Measurements from ENCODE around the gene EXOC2.
"Not testable (repeated sequence)": the region's sequence is repeated elsewhere in the genome, so short reads cannot be mapped to it uniquely, and the experiment has no call there.

Gene EXOC2

DNA sequence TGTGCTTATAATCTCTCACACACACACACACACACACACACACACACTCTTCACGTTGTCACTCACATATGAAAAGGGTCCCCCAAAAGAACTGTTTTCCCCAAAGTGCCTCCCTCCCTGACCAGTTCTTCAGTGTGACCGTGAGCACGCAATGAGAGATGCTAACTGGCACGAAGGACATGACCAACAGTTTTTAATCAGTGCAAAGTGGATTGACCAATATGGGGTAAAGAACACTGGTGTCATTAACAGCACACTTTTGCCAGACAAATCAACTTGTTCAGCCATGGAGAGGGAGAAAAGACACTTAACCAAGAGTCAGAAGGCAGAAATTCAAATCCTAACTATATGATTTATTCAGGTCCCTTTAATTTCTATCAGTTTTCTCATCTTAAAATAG lies 15.0 kb downstream of the EXOC2 start:
- DNase-seq: no peak

DNA sequence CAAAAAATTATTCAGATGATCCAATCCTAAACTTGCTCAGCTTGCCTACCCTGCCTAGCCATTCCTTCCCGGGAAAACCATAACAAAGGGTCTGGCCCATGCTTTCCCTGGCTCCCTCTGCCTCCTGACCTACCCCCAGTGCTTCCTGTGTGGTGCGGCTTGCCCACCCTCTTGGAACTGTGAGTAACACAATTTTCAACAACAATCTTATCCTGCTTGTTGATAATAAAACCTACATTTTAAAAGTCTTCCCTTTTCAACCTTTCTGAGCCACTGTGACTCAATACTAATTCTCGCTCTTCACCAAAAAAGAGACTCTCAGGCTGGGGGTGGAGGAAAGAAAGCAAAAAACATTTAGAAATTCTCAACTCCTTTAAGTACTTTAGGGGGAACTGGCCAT lies 18.0 kb downstream of the EXOC2 start:
- no peak for DNase-seq

DNA sequence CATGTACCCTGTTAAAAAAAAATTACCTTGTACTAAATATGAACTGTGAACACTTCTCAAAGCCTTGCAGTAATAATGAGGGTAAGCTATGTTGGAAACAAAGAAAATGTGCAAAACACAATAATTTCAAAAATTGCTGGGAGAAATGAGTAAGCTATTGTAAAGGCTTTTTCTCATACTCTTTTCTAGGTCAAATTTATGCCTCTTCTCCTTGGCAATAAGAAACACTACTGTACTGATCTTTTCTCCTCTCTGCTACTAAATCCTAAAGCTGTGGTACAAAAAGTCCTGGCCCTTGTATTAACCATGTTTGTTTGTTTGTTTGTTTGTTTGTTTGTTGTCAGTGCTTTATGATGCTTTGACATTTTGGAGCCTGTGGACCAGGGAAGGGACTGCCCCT lies 18.5 kb downstream of the EXOC2 start:
- DNase-seq: no peak

DNA sequence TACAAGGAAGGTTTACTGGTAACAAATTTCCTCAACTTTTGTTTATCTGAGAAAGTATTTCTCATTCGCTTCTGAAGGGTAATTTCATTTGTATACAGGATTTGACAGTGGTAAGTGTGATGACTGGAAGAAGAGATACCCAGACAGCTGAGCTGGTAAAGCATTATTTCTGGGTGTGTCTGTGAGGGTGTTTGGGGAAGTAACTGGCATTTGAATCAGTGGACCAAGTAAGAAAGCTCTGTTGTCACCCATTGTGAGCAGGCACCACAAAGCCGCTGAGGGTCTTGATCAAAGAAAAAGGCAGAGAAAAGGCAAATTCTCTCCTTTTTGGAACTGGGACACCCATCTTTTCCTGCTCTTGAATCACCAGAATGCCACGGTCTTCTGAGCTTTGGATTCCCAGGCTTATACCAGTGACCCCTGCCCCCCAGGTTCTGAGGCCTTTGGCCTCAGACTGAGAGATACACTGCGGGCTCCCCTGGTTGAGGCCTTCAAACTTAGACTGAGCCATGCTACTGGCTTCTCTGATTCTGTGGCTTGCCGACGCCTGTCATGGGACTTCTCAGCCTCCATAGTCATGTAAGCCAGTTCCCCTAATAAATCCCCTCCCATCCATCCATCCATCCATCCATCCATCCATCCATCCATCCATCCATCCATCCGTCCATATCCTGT lies 25.5 kb downstream of the EXOC2 start:
- DNase-seq: no peak

DNA sequence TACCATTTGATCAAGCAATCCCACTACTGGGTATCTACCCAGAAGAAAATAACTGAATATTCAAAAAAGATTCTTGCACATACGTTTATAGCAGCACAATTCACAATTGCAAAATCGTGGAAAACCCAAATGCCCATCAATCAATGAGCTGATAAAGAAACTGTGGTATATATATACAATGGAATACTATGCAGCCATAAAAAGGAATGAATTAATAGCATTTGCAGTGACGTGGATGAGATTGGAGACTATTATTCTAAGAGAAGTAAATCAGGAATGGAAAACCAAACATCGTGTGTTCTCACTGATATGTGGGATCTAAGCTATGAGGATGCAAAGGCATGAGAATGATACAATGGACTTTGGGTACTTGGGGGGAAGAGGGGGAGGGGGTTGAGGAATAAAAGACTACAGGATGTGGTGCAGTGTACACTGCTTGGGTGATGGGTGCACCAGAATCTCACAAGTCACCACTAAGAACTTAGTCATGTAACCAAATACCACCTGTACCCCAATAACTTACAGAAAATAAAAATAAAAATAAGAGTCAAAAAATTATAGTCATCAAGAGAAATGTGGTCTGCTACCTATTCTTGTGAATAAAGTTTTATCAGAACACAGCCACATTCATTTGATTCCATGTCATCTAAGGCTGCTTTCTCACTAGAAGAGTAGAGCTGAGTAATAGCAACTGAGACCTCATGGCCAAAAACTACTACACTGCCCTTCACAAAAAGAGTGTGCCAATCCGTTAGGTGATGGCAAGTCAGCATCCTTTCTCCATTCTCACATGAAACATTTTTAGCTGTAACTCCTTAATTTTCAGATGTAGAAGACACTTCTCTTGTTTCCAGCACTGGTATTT lies 27.3 kb downstream of the EXOC2 start:
- DNase-seq: no peak

DNA sequence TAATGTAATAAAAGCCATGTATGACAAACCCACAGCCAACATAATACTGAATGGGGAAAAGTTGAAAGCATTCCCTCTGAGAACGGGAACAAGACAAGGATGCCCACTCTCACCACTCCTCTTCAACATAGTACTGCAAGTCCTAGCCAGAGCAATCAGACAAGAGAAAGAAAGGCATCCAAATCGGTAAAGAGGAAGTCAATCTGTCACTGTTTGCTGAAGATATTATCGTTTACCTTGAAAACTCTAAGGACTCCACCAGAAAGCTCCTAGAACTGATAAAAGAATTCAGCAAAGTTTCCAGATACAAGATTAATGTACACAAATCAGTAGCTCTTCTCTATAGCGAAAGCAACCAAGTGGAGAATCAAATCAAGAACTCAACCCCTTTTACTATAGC lies 29.2 kb downstream of the EXOC2 start:
- DNase-seq: not testable (repeated sequence)

DNA sequence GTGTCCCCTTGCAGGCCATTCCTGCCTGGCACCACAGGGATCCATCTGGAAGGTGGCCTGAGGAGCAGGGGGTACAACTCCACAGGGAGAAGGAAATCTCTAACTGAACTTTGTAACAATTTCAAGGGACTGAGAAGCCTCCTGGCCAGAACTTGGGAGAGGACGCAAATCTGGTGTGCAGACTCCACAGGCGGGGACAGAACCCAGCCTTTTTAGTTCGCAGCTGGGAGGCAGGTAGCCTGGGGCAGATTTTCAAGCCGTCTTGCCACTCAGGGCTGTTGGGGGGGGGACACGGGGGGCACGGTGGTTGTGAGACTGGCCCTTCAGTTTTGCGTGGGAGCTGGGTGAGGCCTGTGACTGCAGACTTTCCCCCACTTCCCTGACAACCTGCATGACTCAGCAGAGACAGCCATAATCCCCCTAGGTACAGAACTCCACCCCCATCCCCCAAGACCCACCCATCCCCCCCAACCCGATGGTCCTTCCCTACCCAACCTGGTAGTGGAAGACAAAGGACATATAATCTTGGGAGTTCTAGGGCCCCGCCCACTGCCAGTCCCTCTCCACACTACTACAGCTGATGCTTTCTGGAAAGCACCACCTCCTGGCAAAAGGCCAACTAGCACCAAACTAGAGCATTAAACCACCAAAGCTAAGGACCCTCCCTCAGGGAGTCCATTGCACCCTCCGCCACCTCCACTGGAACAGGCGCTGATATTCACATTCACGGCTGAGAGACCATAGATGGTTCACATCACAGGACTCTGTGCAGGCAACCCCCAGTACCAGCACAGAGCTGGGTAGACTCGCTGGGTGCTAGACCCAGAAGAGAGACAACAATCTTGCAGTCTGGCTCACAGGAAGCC lies 33.0 kb downstream of the EXOC2 start:
- DNase-seq: no peak

DNA sequence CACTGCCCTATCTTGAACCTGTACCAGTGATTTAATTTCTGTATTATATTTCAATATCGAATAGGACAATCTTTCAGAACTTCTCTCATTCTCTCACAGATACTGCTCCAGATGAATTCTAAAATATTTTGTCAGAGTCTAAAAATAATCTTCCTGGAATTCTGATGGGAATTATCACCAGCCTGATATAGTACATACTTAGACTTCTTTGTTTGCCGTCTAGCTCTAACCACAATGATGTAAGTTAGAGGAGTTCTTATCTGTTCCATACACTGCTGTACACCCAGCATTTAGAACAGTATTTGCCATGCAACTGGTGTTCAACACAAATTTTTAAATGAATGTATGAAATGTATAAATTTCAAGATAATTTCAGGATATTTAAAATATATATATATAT lies 34.7 kb downstream of the EXOC2 start:
- DNase-seq: no peak

DNA sequence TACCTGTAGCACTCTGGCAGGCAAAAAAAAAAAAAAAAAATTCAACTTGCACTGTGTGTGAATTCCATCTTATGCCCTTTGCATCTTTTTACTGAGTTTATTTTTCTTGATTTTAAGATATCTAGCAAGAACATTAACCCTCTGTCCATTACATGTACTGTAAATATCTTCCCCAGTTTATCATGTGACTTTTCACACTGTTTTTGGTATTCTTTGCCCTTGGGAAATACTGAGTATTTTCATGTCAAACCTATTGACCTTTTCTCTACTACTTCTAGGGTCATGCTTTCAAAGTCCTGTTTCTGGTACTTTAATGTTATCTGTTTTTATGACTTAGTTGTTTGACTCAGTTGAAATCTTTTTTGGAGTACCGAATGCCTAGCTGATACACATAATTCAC lies 35.2 kb downstream of the EXOC2 start:
- no peak for DNase-seq

DNA sequence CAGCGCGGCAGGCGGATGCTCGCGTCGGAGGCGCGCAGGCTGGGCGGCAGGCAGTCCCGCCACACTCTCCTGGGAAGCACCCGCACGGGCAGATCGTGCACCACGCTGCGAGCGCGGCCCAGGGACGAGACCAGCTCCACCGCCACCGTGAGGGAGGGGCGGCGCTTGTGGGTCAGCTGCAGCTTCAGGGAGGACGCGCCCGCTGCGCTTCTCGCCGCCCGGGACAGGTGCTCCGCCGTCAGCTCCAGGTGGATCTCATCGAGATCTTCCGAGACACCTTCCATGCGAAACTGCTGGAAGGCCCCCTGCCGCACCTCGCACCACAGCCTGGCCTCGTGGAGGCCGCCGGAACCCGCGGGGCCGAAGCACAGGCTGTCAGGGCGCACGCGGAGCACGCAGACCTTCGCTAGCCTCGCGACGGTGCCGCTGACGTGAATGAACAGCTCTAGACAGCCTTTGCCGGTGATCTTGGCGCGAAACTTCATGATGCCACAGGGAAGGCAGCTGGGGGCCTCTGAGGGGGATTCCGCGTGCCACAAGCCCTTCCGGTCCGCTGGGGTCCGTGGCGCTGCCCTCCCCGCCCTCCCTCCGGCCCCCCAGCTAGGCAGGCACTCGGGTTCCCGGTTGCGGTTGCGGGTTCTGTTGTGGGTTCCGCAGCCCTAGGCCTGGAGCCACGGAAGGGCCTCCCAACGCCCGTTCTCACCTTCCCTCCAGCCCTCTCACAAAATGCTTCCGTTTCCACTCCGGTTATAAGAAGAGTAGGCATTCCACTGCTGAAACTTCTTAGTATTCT lies 36.3 kb downstream of the EXOC2 start, which contains the start of gene HUS1B:
Gene HUS1B (minus strand): TSS at position 641 of the 793 bp plus-strand sequence. CDS start 156 bp downstream, at position 485.
- DNase-seq: no peak

DNA sequence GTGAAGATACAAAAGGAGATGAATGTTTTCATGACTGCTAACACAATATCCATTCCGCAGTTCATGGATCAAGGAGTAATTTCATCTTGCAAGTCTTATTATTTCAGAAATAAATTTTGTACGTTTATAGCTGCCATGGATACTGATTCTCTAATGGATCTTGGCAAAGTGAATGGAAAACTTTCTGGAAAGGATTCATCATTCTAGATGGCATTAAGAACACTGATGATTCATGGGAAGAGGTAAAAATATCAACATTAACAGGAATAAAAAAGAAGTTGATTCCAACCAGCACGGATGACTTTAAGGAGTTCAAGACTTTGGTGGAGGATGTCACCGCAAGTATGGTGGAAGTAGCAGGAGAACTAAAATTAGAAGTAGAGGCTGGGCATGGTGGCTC lies 38.8 kb downstream of the EXOC2 start:
- DNase-seq: no peak

DNA sequence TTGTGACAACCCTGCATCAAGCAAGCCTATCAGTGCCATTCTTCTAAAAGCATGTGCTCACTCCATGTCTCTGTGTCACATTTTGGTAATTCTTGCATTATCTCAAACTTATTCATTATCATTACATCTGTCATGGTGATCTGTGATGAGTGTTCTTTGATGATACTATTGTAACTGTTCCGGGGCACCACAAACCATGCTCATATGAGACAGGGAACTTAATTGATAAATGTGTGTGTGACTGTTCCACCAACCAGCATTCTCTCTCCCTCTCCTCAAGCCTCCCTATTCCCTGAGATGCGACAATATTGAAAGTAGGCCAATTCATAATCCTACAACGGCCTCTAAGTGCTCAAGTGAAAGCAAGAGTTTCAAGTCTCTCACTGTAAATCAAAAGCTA lies 40.1 kb downstream of the EXOC2 start:
- DNase-seq: no peak

DNA sequence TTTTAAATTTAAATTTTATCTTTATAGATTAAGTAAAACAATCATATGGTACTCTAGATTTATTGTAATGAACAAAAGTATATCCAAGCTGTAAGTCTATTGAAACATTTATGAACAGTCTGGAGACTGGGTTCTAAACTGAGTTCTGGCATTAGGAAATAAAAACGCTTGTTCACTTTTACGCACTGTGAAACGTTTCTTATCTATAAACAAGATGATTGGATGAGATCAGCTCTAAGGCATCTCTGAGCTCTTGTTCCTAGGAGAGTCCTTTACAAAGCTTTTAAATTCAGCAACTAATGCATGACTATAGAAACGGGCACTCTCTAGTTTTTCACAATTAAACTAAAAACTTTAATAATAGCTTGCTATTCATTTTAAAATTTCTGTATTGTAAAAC lies 42.8 kb downstream of the EXOC2 start:
- DNase-seq: no peak

DNA sequence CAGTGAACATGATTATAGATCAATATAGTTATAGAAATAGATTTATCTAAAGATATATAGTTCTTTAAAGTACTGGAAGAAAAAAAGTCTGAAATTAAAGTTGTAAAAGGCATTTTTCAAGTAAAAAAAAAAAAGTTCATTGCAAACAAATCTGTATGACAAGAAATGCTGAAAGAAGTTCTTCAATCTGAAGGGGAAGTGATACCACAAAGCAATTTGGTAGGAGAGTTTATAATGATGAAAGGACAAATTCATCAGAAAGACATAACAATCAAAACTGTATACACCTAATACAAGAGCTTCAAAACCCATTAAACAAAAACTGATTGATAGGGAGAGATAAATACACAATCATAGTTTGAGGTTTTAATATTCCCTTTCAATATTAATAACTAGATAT lies 50.1 kb downstream of the EXOC2 start:
- no peak for DNase-seq

DNA sequence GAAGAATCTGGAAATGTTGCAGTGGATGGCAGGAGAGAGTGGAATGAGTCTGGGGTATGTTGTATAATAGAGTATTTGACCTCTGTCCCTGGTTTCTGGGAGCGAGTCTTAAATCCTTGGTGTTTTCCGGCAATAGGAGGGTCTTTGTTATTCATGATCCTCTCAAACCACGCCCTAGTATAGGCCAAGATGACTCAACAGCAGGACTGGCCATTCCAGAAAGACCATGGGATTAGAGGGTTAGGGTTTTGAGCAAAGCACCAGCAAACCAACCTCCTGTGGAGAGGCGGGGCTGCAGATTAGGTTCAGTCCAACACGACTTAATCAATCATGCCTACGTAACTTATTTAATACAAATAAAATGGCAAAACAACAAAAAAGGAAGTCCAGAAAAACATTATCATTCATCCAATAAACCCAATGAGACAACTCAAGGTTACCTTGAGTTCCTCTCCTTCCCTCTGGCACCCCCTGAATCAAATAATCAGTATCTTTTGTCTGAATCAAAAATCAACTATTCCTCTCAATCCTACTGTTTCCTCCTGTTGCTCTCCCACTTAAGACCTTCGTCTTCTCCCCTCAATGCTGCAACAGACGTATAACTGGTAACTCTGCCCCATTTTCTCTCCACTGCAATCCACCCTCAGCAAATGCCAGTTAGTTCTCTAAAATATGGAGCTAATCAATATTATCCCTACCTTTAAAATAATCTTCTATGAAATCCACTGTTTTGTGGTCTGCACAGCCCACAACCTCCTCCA lies 51.5 kb downstream of the EXOC2 start:
- DNase-seq: no peak

DNA sequence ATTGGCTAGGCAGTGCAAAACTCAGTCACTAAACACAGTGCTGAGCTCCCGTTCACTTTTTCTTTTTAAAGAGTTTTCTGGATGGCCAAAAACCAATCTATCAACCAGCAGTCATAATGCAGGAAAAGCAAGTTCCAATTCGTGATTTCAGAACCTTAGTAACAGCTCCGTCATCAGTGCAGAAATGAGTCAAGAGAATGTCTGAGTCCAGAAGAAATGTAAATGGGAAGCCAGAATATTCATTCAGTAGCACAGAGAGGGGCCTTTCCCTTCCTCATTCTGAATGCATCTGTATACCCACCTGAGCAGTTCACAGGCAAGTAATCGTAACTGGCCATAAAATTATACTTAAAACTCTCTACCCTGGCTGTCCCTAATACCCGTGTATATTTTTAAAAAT lies 56.5 kb downstream of the EXOC2 start:
- DNase-seq: no peak

DNA sequence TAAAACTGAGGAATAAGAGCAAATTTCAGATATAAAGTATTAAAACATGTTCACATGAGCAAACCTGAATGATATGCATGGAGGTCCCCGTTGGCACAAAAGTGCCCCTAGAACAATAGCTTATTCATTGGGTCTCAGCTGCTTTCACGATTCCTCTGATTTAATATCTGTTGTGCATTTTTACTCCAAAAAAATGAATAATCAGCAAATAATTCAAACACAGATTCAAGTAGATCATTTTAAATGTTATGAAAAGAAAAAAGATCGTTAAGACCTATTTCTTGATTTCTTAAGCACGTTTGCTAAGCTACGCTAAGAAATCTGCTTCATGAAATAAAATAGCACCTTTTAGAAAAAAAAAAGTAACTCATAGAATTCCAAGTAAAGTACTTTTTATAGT lies 57.7 kb downstream of the EXOC2 start:
- DNase-seq: no peak

DNA sequence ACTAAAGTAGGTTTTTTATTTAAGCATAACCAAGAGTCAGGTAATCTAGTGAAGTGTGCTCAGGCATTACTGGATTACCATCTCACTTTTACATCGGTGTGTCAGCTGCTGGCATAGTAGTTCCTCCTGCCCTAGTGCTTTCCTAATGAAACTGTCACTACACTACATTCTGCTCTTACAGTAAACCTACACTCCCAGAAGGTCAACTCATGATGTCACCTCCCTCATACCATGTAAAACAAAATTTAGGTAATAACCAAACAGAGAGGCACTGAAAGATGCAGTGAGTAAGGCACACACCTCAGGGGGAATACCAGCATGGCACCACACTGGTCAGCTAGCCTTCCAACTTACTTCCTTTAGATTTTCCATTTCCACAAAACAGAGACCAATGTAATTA lies 59.3 kb downstream of the EXOC2 start:
- no peak for DNase-seq

DNA sequence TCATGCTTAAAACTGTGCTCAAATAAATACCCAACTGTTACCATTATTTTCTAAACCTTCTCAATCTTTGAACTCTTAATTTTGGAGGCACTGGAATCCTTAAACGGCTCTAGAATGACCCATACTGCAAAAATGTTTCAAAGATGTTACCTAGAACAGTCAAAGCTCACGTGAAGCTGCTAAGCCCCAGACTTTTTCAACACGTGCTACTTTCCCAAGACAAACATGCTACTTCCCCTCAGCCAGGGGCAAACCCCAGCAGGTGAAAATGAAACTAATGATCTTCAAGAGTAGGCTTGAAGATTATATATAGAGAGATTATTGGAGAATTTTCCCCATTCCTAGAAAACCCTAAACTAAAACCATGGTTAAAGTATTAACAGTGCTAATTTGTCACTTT lies 64.2 kb downstream of the EXOC2 start:
- DNase-seq: no peak

DNA sequence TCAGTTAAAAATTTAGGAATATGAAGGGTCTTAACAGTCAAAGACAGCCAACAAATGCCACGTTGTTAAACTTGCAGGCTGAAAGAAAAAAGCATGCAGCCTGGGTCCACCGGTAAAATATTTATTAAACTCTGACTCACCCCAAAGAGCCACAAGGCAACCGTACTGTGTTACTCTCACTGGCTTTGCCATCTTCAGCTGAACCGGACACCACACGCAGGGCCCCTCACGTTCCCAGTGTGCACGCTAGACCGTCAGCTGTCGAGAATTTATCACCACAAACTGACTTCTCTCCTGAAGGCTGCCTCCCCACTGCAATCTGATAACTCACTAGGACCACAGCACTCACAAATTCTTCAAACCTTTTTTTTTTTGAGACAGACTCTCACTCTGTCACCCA lies 66.7 kb downstream of the EXOC2 start:
- DNase-seq: no peak

DNA sequence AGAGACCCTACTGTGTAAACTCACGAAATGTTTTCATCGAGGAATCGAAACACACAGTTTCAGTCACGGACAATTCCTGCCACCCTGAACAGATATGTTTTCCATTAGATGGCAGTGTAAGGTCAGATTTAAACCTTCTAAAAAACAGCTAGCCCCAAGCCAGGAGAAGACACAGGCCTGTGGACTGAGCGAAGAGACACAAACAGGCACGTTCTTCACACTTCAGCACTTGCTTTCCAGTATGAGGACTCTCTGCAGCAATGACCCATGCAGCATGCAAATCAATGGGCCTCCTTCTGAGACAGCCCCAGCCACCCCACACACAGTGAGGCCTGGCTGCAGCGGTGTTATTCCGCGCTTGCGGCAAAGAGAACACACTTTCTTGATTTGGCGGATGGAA lies 68.0 kb downstream of the EXOC2 start:
- DNase-seq: no peak

DNA sequence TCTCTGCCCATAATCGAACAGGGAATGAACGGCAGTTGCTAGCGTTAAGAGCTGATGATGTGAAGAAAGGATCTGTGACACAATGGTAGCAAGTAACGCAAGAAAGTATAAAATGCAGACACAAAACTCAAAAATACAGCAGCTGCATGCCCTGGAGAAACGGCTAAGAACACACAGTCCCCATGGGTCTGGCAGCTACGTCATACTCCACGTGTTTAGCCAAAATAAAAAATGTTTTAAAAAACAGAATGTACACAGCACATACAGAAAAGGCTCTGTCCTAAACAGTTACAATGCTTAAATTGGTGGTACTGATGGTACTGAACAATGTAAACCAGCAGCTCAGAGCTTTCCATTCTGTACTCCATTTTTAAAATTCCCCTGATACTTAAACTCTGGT lies 70.5 kb downstream of the EXOC2 start:
- DNase-seq: no peak

All from NCI-H1694 treated with DMSO at 0.1 percent for 48 hours (cell line).